Cortex of kidney (tissue), 1 donor: ENCODE data around the gene LUC7L2.
"Not testable (repeated sequence)": the region's sequence is repeated elsewhere in the genome, so short reads cannot be mapped to it uniquely, and the experiment has no call there.

Experiments used
- DNase-seq: peaks from one replicate; lab custom pipeline; 2025; lab: John Stamatoyannopoulos, UW

LUC7L2 gene

GRCh38 chr7:139450851-139451250 is 91.2 kb downstream of the LUC7L2 start:
- no peak for DNase-seq

DNA sequence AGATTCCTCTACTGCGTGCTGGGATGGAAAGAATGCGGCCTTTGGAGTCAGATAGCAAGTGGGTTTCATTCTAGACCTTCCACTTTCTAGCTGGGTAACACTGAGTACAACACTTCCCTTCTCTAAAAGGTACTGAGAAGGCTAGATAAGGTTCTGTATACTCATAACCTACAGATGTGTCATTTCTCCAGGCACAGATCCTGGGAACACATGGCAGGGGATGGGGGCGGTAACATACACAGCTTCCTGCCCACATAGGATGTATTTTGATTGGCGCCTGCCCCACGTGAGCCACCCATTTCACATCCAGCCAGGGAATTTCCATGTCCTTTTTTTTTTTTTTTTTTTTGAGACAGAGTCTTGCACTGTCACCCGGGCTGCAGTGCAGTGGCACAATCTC is 91.9 kb downstream of the LUC7L2 start:
- DNase-seq: no peak

GRCh38 chr7:139452958-139453672 is 93.4 kb downstream of the LUC7L2 start:
- DNase-seq: no peak

DNA sequence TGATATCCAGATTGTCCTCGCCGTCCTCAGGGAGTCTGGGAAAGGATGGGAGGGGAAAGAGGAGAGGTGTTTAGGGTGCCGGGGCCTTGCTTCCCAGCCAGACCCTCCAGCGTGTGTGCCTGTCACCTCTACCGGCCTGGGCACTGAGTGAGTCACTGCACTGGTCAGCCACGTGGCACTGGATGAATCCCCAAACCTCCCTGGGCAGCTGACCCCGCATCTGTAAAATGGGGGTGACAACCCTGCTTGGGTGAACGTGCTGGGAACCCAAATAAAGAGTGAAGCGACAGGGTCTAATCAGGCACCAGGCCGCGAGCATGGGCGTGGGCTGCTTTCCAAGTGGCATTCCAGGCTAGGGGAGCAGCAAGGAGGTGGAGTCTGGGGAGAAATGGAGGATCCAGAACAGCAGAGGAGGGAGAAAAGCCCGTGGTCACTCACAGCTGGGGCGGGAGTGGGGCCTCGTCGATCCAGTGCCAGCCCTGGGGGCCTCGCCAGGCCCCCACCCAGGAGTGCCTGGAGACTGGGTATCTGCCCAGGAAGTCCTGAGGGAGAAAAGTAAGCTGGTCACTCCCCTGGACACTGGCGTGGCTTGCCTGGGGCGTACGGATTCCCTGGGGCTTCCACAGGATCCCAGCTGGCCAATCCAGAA is 94.1 kb downstream of the LUC7L2 start:
- DNase-seq: no peak

DNA sequence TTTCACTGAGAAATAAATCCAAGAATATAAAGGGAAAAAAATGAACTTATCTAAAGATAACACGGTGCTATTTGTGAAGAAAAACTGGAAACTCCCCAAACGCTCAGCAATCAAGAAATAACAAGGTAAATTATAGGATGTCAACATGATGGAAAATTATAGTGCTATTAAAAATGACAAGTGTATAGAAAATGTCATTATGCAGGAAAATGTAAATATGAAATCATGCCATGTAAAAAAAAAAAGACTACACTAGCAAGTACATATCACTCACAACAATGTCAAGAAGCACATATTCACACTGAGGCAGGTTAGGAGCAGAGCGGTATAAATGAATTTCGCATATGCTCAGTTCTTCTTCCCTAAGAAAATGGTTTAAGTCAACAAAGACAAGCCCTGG is 96.1 kb downstream of the LUC7L2 start:
- no peak for DNase-seq

- DNase-seq: no peak
Measured at GRCh38 chr7:139456511-139456910, 96.8 kb downstream of the LUC7L2 start.

DNA sequence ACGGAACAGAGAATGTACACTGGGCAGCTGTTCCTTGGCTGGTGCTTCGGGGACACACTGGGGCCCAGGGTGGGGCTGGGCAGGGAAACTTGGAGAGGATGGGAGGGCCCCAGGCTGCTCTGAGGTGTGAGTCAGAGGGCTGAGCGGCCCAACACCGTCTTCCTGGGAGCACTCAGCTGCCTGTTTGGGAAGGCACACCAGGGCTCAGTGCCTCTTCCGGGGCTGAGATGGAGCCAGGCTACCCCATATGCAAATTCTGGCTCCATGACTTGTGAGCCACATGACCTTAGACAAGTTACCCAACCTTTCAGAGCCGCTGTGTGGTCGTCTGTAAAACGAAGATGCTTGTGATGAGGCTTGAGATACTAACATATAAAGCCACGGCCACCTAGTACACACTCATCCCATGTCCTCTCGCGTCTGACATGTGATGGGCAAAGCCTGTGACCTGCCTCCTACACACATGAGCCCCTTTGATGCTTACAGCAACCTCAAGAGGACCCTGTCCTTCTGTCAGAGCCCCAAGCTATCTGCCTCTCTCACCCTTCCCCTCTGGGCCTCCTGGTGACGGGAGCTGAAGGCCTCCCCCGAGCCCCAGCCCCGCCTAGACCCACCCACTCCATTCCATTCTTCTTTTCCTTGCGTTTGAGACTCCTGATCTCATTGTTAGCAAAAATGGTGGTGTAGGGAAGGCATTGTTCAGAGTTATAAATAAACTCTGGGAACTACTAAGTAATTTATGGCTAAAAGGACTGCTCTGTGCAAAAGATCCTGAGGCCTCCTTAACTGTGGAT is 97.7 kb downstream of the LUC7L2 start:
- no peak for DNase-seq

- DNase-seq: not testable (repeated sequence)
Measured at GRCh38 chr7:139463421-139463820, 103.7 kb downstream of the LUC7L2 start.

- DNase-seq: not testable (repeated sequence)
Measured at GRCh38 chr7:139464511-139464910, 104.8 kb downstream of the LUC7L2 start.

DNA sequence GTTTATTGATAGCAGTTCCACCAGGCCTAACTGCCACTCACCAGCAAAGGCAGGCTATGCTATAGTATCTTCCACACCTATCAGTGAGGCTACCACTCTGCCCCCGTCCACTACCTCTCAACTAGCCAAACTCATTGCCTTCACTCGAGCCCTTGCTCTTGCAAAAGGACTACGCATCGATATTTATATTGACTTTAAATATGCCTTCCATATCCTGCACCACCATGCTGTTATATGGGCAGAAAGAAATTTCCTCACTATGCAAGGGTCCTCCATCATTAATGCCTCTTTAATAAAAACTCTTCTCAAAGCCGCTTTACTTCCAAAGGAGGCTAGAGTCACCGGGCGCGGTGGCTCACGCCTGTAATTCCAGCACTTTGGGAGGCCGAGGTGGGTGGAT is 105.4 kb downstream of the LUC7L2 start:
- DNase-seq: not testable (repeated sequence)

- DNase-seq: not testable (repeated sequence)
Measured at GRCh38 chr7:139467729-139468128, 108.0 kb downstream of the LUC7L2 start.

GRCh38 chr7:139468281-139468680 is 108.6 kb downstream of the LUC7L2 start:
- not testable (repeated sequence) for DNase-seq

- DNase-seq: no peak
Measured at GRCh38 chr7:139471740-139472353, 112.2 kb downstream of the LUC7L2 start.
